H1 (cell line): Measurements from ENCODE around the gene MED13. TPM values are rescaled to one million over a fixed set of nuclear protein-coding genes. Genes with fewer than 3 reads are reported as not detected.

Source experiments
- CTCF ChIA-PET: fragments of 300-600 bp; sonication (Branson Sonifier 250); formaldehyde crosslinking; loops from one replicate; lab custom pipeline; 2021; ENCODE audit not compliant: partially characterized antibody; lab: Charles Lee
- POLR2A ChIA-PET: fragments of 300-600 bp; sonication (Branson Sonifier 250); formaldehyde crosslinking; loops from one replicate; lab custom pipeline; 2021; ENCODE audit warnings: inconsistent platforms; ENCODE audit not compliant: partially characterized antibody; lab: Charles Lee
- DNase-seq, 2 experiments: peaks; one replicate each; pipeline versions ENCODE4 v3.0.0 to v3.0.0-alpha.2; 2010 to 2022; ENCODE audit warnings: low spot score in 2 of 2, low read depth in 1 of 2, mixed read lengths in 1 of 2
- FAIRE-seq: peaks from 2 replicates; lab custom pipeline; 2011; peaks lifted over from hg19 to GRCh38; lab: Jason Lieb, UNC
- H2AFZ ChIP-seq: 2 replicates; pipeline ENCODE4 v1.8.1; 2012; ENCODE audit warnings: low read length, inconsistent platforms
- H2AK5ac ChIP-seq: 2 replicates; pipeline ENCODE4 v1.6.1; 2013; ENCODE audit warnings: low read depth, low read length
- H2BK120ac ChIP-seq: replicated peaks from 2 replicates; pipeline ENCODE3; 2013; ENCODE audit warnings: low read depth, low read length, inconsistent platforms
- H2BK12ac ChIP-seq: 2 replicates; pipeline ENCODE4 v1.6.1; 2013; ENCODE audit warnings: low read depth, low read length
- H2BK15ac ChIP-seq: 2 replicates; pipeline ENCODE4 v1.6.1; 2013; ENCODE audit warnings: low read length
- H2BK20ac ChIP-seq: 2 replicates; pipeline ENCODE4 v1.6.1; 2013; ENCODE audit warnings: low read length
- H2BK5ac ChIP-seq: 2 replicates; pipeline ENCODE4 v1.6.1; 2013; ENCODE audit warnings: low read depth, low read length
- H3K14ac ChIP-seq: 2 replicates; pipeline ENCODE4 v1.6.1; 2013; ENCODE audit warnings: inconsistent platforms; ENCODE audit not compliant: insufficient read length
- H3K18ac ChIP-seq: 2 replicates; pipeline ENCODE4 v1.6.1; 2013; ENCODE audit warnings: low read length; ENCODE audit errors: extremely low read depth
- H3K23ac ChIP-seq: 2 replicates; pipeline ENCODE4 v1.6.1; 2013; ENCODE audit warnings: inconsistent platforms; ENCODE audit not compliant: insufficient read length
- H3K23me2 ChIP-seq: 2 replicates; pipeline ENCODE4 v1.6.1; 2013; ENCODE audit warnings: low read depth, low read length
- H3K27ac ChIP-seq: 2 replicates; pipeline ENCODE4 v1.6.1; 2011; ENCODE audit warnings: low read depth, low read length, inconsistent platforms
- H3K27me3 ChIP-seq, 4 experiments: replicated peaks in 1 of 4; 1 replicate in 1 of 4; 2 replicates in 3 of 4; pipeline versions ENCODE4 v1.6.1 to v1.8.1; 2011 to 2013; ENCODE audit warnings: low read length in 3 of 4, mild to moderate bottlenecking in 3 of 4, inconsistent platforms in 2 of 4, mixed read lengths in 2 of 4, moderate library complexity in 1 of 4; ENCODE audit not compliant: control insufficient read depth in 3 of 4, insufficient read depth in 3 of 4; ENCODE audit errors: extremely low read depth in 1 of 4
- H3K36me3 ChIP-seq, 4 experiments: 2 replicates each; pipeline versions ENCODE4 v1.6.1 to v1.8.1; 2011 to 2013; ENCODE audit warnings: mild to moderate bottlenecking in 4 of 4, low read length in 3 of 4, moderate library complexity in 2 of 4, control low read depth in 1 of 4, inconsistent platforms in 1 of 4; ENCODE audit not compliant: insufficient read depth in 4 of 4, control insufficient read depth in 2 of 4
- H3K4ac ChIP-seq: replicated peaks from 2 replicates; pipeline ENCODE3; 2013; ENCODE audit warnings: low read length, low read depth, mixed read lengths, inconsistent platforms; ENCODE audit not compliant: insufficient read length
- H3K4me1 ChIP-seq, 4 experiments: replicated peaks in 1 of 4; 1 replicate in 1 of 4; 2 replicates in 3 of 4; pipeline versions ENCODE4 v1.6.1 to v1.8.1; 2011 to 2013; ENCODE audit warnings: low read length in 3 of 4, inconsistent platforms in 2 of 4, mixed read lengths in 1 of 4; ENCODE audit not compliant: insufficient read depth in 4 of 4, control insufficient read depth in 3 of 4
- H3K4me2 ChIP-seq, 2 experiments: 2 replicates each; pipeline versions ENCODE4 v1.6.1 to v1.8.1; 2011 to 2013; ENCODE audit warnings: low read depth in 2 of 2, low read length in 2 of 2, control low read depth in 1 of 2, inconsistent platforms in 1 of 2, mild to moderate bottlenecking in 1 of 2; ENCODE audit not compliant: insufficient read depth in 1 of 2
- H3K4me3 ChIP-seq, 4 experiments: fragments of 200-600, 300-600 bp in 1 of 4; sonication (generic), shearing (Covaris generic), sonication (Bioruptor Twin) in 1 of 4; 2 replicates each; pipeline versions ENCODE4 v1.5.1 to v1.8.1; 2011 to 2016; ENCODE audit warnings: low read length in 4 of 4, low read depth in 3 of 4, control low read depth in 2 of 4, inconsistent platforms in 2 of 4, mild to moderate bottlenecking in 2 of 4, mixed read lengths in 1 of 4, moderate library complexity in 1 of 4; ENCODE audit not compliant: insufficient read depth in 2 of 4; ENCODE audit errors: extremely low read depth in 1 of 4
- H3K56ac ChIP-seq: replicated peaks from 2 replicates; pipeline ENCODE3; 2013; ENCODE audit warnings: low read depth, mild to moderate bottlenecking, mixed read lengths, low read length, inconsistent platforms; ENCODE audit not compliant: insufficient read length
- H3K79me1 ChIP-seq: 2 replicates; pipeline ENCODE4 v1.6.1; 2013; ENCODE audit warnings: low read depth, low read length, control low read depth
- H3K79me2 ChIP-seq, 2 experiments: 2 replicates each; pipeline versions ENCODE4 v1.6.1 to v1.8.1; 2012 to 2013; ENCODE audit warnings: low read length in 2 of 2, mild to moderate bottlenecking in 2 of 2, inconsistent platforms in 1 of 2; ENCODE audit not compliant: insufficient read depth in 2 of 2, control insufficient read depth in 1 of 2
- H3K9ac ChIP-seq, 4 experiments: replicated peaks in 1 of 4; 1 replicate in 1 of 4; 2 replicates in 3 of 4; pipeline versions ENCODE4 v1.6.1 to v1.8.1; 2011 to 2013; ENCODE audit warnings: low read depth in 3 of 4, low read length in 3 of 4, control low read depth in 2 of 4, mild to moderate bottlenecking in 2 of 4, moderate library complexity in 2 of 4, inconsistent platforms in 1 of 4; ENCODE audit errors: extremely low read depth in 1 of 4
- H3K9me3 ChIP-seq, 2 experiments: 2 replicates each; pipeline versions ENCODE4 v1.6.1 to v1.8.1; 2012 to 2013; ENCODE audit warnings: mild to moderate bottlenecking in 2 of 2, moderate library complexity in 2 of 2, control low read depth in 1 of 2, inconsistent platforms in 1 of 2, low read depth in 1 of 2, low read length in 1 of 2, mixed read lengths in 1 of 2; ENCODE audit not compliant: insufficient read depth in 2 of 2
- H4K20me1 ChIP-seq, 2 experiments: replicated peaks in 1 of 2; 2 replicates each; pipeline versions ENCODE3 to v1.8.1; 2011 to 2013; ENCODE audit warnings: inconsistent platforms in 2 of 2, low read length in 2 of 2, mild to moderate bottlenecking in 1 of 2; ENCODE audit not compliant: insufficient read depth in 2 of 2, control insufficient read depth in 1 of 2
- H4K5ac ChIP-seq: 2 replicates; pipeline ENCODE4 v1.6.1; 2013; ENCODE audit warnings: low read length, low read depth, mixed read lengths, inconsistent platforms; ENCODE audit not compliant: insufficient read length
- H4K8ac ChIP-seq: 2 replicates; pipeline ENCODE4 v1.8.0; 2013; ENCODE audit warnings: mild to moderate bottlenecking, moderate library complexity, low read length, inconsistent platforms; ENCODE audit not compliant: insufficient read depth; ENCODE audit errors: extremely low read depth
- H4K91ac ChIP-seq: replicated peaks from 2 replicates; pipeline ENCODE3; 2013; ENCODE audit warnings: low read length, mixed read lengths, inconsistent platforms; ENCODE audit not compliant: insufficient read length
- BACH1 ChIP-seq: IDR thresholded peaks from 2 replicates; pipeline ENCODE4 v1.6.1; 2012; ENCODE audit warnings: low read length, improper control_type of control experiment
- CEBPB ChIP-seq: IDR thresholded peaks from 2 replicates; pipeline ENCODE4 v1.6.1; 2012; ENCODE audit warnings: low read depth, low read length
- EP300 ChIP-seq, 2 experiments: IDR thresholded peaks; 1 replicate in 1 of 2; 2 replicates in 1 of 2; pipeline ENCODE4 v1.6.1; 2011 to 2012; ENCODE audit warnings: low read depth in 2 of 2, low read length in 2 of 2, mild to moderate bottlenecking in 2 of 2, borderline replicate concordance in 1 of 2, inconsistent platforms in 1 of 2, moderate library complexity in 1 of 2
- FOSL1 ChIP-seq: IDR thresholded peaks from 2 replicates; pipeline ENCODE4 v1.6.1; 2011; ENCODE audit warnings: mild to moderate bottlenecking, low read depth, low read length, moderate library complexity; ENCODE audit not compliant: insufficient read depth
- HDAC6 ChIP-seq: IDR thresholded peaks from one replicate; pipeline ENCODE4 v1.7.1; 2012; ENCODE audit warnings: low read depth, mild to moderate bottlenecking, inconsistent platforms, low read length, moderate library complexity
- JUN ChIP-seq: IDR thresholded peaks from 2 replicates; pipeline ENCODE4 v1.6.1; 2011; ENCODE audit warnings: low read depth, mild to moderate bottlenecking, improper control_type of control experiment, low read length
- SIN3A ChIP-seq, 2 experiments: IDR thresholded peaks in 1 of 2; conservative IDR thresholded peaks in 1 of 2; 2 replicates each; pipeline ENCODE4 v1.6.1; 2011 to 2012; ENCODE audit warnings: low read length in 2 of 2, improper control_type of control experiment in 1 of 2, low read depth in 1 of 2, mild to moderate bottlenecking in 1 of 2
- SP2 ChIP-seq: IDR thresholded peaks from 2 replicates; pipeline ENCODE4 v1.6.1; 2012; ENCODE audit warnings: mild to moderate bottlenecking, low read length, inconsistent platforms
- SRF ChIP-seq: IDR thresholded peaks from 2 replicates; pipeline ENCODE4 v1.6.1; 2011; ENCODE audit warnings: mild to moderate bottlenecking, low read depth, low read length, moderate library complexity
- SUZ12 ChIP-seq: fragments of 200-600 bp; sonication (generic); IDR thresholded peaks from 2 replicates; pipeline ENCODE4 v1.6.1; 2012; ENCODE audit warnings: mild to moderate bottlenecking, inconsistent platforms, low read length, moderate library complexity, mixed read lengths
- TAF1 ChIP-seq: IDR thresholded peaks from 2 replicates; pipeline ENCODE4 v1.6.1; 2011; ENCODE audit warnings: mild to moderate bottlenecking, low read depth, low read length
- USF2 ChIP-seq: IDR thresholded peaks from 2 replicates; pipeline ENCODE4 v1.6.1; 2011; ENCODE audit warnings: low read length, improper control_type of control experiment
- WGBS, 2 experiments: shearing (Covaris generic) in 1 of 2; methylation state at CpG; one replicate each; pipeline versions ENCODE4 v1.1.6 to v1.1.7; 2013 to 2015; ENCODE audit warnings: low lambda C conversion rate in 2 of 2, mixed read lengths in 2 of 2, inconsistent platforms in 1 of 2, low coverage in 1 of 2, missing lambda C conversion rate in 1 of 2; ENCODE audit not compliant: insufficient replicate concordance in 2 of 2, insufficient coverage in 1 of 2, insufficient read length in 1 of 2; ENCODE audit errors: extremely low coverage in 1 of 2, missing lambda C conversion rate in 1 of 2; 5-methylcytosine and 5-hydroxymethylcytosine counted together
- polyA plus RNA-seq, 7 experiments: library from polyadenylated mRNA; depleted of rRNA in 3 of 7; stranded (reverse) in 5 of 7; unstranded in 2 of 7; fragments of >200 nt in 5 of 7; fragments of 200-250 nt in 2 of 7; gene quantifications; 1 replicate in 5 of 7; 2 replicates in 1 of 7; 4 replicates in 1 of 7; pipeline versions ENCODE4 v1.2.1 to v1.2.3, GENCODE V29; 2011 to 2013; ENCODE audit warnings: missing spikeins in 2 of 7, mixed read lengths in 2 of 7
- total RNA-seq: library from RNA; stranded (reverse); fragmentation: NEBNext Ultra II Directional; extraction: Animal tissue kit (Norgen Biotek cat#: 25700); gene quantifications from 2 replicates; pipeline ENCODE4 v1.2.1, GENCODE V29; 2021
- TF ChIP-seq, protein P1 (sequence below): IDR thresholded peaks from 2 replicates; pipeline ENCODE4 v1.6.1; 2012; ENCODE audit warnings: inconsistent platforms

MED13 gene
- total and polyA plus RNA-seq, 2 of the 8 experiments (the other 6 are each of a cell fraction or from before 2014, with no cell fraction given), result 11.3 to 44.8 TPM

GRCh38 chr17:62084585-62084984 is 19.5 kb upstream of the MED13 start:
- no peak overlapping the region for H3K9ac ChIP-seq
- no peak overlapping the region for H4K8ac ChIP-seq
- no peak overlapping the region for H3K18ac ChIP-seq
- ChIA-PET CTCF (interaction anchor here (0.6 kb wide), 1 partner anchor 1081 kb away, joined by 3 read pairs; no protein-coding TSS in a partner anchor), POLR2A (no interaction called here)
- H4K91ac ChIP-seq, result no peak overlapping the region
- no peak overlapping the region for H2BK5ac ChIP-seq
- no peaks in the 10 kb centered on the region for H3K9me3 ChIP-seq
- H4K20me1 ChIP-seq, result no peaks in the 10 kb centered on the region
- H3K27me3 ChIP-seq, result no peaks in the 10 kb centered on the region
- H3K23me2 ChIP-seq, result no peaks in the 10 kb centered on the region
- FAIRE-seq, result no peak
- H3K4me1 ChIP-seq, result peaks cover 0 to 4% (median 0%) of the 10 kb centered on the region in 4 experiments; a peak in 1 of 7 replicates
- H3K36me3 ChIP-seq, result no peaks in the 10 kb centered on the region
- H3K23ac ChIP-seq, result no peak overlapping the region
- no peak overlapping the region for H3K27ac ChIP-seq
- no peak overlapping the region for H2BK20ac ChIP-seq
- no peaks in the 10 kb centered on the region for H3K79me2 ChIP-seq
- 82% methylated on average over 3 of the region's 3 CpGs; no CpG with 5 or more reads in 1 of the 2 experiments for WGBS, 2 experiments
- H2BK120ac ChIP-seq, result no peak overlapping the region
- H3K14ac ChIP-seq, result no peak overlapping the region
- H4K5ac ChIP-seq, result no peak overlapping the region
- DNase-seq, result no peak
- H3K4me2 ChIP-seq, result no peak overlapping the region
- no peak overlapping the region for H3K4me3 ChIP-seq
- H2AFZ ChIP-seq, result no peak overlapping the region
- no peak overlapping the region for H3K56ac ChIP-seq
- no peak overlapping the region for H2BK12ac ChIP-seq
- H3K79me1 ChIP-seq, result no peaks in the 10 kb centered on the region
- H3K4ac ChIP-seq, result no peak overlapping the region
- no peak overlapping the region for H2BK15ac ChIP-seq
- H2AK5ac ChIP-seq, result no peak overlapping the region
- no peak for TF ChIP-seq TAF1
- no peak for TF ChIP-seq JUN
- no peak for TF ChIP-seq SUZ12
- no peak for TF ChIP-seq BACH1
- TF ChIP-seq FOSL1, result no peak
- TF ChIP-seq CEBPB, result no peak
- no peak for TF ChIP-seq SP2
- TF ChIP-seq USF2, result no peak
- no peak for TF ChIP-seq EP300 (IDR thresholded peaks at IDR 0.05; ENCODE audit: borderline replicate concordance in 1 of 2, low read depth in 2 of 2, low read length in 2 of 2)
- TF ChIP-seq, protein P1, sequence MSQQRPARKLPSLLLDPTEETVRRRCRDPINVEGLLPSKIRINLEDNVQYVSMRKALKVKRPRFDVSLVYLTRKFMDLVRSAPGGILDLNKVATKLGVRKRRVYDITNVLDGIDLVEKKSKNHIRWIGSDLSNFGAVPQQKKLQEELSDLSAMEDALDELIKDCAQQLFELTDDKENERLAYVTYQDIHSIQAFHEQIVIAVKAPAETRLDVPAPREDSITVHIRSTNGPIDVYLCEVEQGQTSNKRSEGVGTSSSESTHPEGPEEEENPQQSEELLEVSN, result no peak
- no peak for TF ChIP-seq SRF
- TF ChIP-seq SIN3A (conservative IDR thresholded peaks at IDR 0.05 in 1 of 2, IDR thresholded peaks at IDR 0.05 in 1 of 2; ENCODE audit: low read depth in 1 of 2, low read length in 2 of 2), result no peak
- TF ChIP-seq HDAC6, result no peak
